ENCODE results near the gene URM1.
"Not testable (repeated sequence)": the region's sequence is repeated elsewhere in the genome, so short reads cannot be mapped to it uniquely, and the experiment has no call there.

Gene URM1

GRCh38 chr9:128370752-128371629, at the start of gene URM1:
TSS of gene URM1 (plus strand) at chr9:128371374. CDS start at chr9:128371381, 7 bp downstream.
- peak; percentile 99 for DNase-seq (ENCODE audit: low spot score)

DNA sequence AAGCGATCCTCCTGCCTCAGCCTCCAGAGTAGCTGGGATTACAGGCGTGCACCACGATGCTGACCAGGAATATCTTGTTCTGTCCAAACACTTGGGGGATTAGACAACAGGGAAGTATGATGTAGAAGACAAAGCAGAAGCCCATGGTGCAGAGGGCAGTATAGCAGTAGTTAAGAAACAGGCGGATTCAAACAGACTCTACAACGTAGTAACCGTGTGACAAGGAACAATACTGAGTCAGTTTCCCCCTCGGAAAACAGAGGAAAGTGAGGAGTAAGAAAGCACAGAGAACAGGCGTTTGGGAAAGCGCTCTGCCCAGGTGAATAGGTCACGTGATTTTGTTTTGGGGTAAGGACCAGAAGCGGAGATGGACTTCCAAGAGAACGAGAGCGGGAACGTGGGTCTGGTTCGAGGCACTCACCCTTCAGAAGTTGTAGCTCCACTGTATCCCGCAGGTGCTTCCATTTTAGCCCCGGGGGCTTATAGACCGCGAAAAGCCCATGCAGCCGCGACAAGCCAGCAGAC, 49.2 kb upstream of the URM1 start:
- DNase-seq (ENCODE audit: low spot score): no peak

DNA sequence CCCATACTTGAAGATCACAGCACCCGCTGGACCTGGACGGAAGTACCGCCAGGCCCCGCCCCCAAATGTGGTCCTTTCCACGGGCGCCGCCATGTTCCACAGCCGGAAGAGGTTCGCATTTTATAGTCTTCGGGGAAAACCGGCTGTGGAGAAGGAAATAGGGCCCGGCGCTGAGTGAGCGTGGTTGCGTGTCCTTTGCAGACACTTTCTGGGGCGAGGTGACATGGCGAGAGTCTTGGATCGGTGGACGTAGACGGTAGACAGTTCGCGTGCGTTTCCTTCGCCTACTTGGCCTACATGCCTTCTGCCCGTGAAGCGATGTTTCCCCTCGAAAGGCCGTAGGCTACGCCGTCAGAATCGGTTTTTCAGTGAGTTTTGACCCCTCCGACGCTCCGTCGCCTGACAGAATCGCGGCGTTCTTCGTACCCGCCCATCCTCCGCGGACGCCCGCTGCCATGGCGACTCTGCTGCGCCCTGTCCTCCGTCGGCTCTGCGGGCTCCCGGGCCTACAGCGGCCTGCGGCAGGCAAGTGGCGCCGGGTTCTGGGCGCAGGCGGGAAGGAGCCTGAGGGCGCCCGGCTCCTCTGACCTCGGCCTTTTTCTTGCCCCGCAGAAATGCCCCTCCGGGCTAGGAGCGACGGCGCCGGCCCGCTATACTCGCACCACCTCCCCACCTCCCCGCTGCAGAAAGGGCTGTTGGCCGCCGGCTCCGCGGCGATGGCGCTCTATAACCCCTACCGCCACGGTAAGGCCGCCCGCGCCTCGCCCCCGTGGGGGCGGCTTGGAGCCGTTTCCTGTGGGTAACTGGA, 48.6 kb upstream of the URM1 start, which contains the start of the genes COQ4 and TRUB2:
TSS of gene COQ4 (plus strand) at position 436 of the 808 bp plus-strand sequence. CDS start at position 456, 20 bp downstream.
TSS of gene TRUB2 (minus strand) at position 44 of the 808 bp plus-strand sequence. CDS start at position 5, 39 bp downstream.
- DNase-seq (ENCODE audit: low spot score): peak; percentile 96

- no peak for DNase-seq (ENCODE audit: low spot score)
These were observed 47.9 kb upstream of the URM1 start for GRCh38 chr9:128323212-128323730.

DNA sequence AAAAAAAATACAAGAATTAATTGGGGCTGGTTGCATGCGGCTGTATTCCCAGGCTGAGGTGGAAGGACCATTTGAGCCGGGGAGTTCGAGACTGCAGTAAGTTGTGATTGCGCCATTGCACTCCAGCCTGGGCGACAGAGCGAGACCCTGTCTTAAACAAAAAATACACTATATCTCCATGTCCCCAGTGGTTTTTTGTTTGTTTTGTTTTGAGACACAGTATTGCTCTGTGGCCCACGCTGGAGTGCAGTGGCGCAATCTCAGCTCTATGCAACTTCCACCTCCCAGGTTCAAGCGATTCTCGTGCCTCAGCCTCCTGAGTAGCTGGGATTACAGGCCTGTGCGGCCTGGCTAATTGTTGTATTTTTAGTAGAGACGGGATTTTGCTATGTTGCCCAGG, 47.4 kb upstream of the URM1 start:
- no peak for DNase-seq (ENCODE audit: low spot score)

DNA sequence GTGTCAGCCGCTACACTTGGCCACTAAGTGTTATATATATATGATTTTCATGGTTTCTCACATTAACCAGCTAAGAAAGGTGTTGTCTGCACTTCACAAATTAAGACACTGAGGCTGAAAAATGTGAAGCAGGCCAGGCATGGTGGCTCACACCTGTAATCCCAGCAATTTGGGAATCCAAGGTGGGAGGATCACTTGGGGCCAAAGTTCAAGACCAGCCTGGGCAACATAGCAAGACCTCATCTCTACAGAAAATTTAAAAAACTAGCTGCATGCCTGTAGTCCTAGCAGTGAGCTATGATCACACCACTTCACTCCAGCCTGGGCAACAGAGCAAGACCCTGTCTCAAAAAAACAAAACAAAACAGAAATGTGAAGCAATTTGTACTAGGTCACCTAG, 46.8 kb upstream of the URM1 start:
- DNase-seq (ENCODE audit: low spot score): no peak

GRCh38 chr9:128325629-128326028, 45.5 kb upstream of the URM1 start:
- no peak for DNase-seq (ENCODE audit: low spot score)

DNA sequence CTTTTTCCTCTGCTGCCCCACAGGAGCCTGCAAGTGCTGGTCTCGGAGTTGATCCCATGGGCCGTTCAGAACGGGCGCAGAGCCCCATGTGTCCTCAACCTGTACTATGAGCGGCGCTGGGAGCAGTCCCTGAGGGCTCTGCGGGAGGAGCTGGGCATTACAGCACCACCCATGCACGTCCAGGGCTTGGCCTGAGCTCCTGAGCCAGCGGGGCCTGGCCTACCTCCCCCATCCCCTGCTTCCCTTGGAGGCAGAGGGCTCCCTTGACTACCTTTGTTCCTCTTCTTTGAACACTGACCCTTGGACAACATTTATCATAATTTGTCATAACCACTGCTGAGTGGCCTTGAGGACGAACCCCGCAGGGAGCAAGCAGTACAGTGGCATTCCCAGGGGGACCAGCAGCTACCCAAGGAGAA, 37.7 kb upstream of the URM1 start:
- DNase-seq (ENCODE audit: low spot score): no peak

- no peak for DNase-seq (ENCODE audit: low spot score)
These were observed 36.0 kb upstream of the URM1 start for GRCh38 chr9:128335161-128335560.

DNA sequence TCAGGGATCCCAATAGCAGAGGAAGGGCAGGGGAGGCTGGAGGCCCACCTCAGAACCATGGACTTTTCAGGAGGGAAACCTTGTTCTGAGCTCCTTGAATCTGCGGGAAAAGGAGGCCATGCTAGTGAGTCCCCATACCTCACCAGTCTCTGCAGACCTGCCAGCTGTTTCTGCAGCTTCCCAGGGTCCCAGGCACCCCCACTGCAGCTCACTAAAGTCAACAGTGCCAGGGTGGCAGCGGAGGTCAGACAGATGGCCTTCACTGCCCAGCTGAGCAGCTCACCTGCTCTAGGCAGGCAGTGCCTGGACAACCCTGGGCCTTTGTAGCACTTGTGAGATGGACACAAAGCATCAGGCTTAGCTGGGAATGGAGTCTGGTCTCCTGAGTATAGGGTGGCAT, 35.3 kb upstream of the URM1 start:
- DNase-seq (ENCODE audit: low spot score): no peak

DNA sequence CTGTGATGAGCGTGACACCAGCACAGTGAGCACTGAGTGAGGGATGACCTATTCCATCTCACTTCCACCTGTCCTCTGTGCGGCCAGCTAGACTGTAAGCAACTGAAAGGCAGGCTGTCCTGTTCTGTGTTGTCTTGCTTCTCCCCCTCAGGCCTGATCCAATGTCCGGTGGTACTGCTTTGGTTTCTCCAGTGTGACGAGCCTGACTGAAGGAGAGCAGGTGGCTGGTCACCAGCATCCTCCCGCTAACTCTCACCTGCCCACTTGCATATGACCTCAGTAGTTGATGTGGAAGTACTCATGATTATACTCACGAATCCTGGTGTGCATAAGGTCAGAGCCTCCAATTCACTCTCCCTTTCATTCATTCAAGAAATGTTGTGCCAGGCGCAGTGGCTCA, 33.2 kb upstream of the URM1 start:
- DNase-seq (ENCODE audit: low spot score): no peak

GRCh38 chr9:128338852-128339614, 32.1 kb upstream of the URM1 start:
- not testable (repeated sequence) for DNase-seq (ENCODE audit: low spot score)

DNA sequence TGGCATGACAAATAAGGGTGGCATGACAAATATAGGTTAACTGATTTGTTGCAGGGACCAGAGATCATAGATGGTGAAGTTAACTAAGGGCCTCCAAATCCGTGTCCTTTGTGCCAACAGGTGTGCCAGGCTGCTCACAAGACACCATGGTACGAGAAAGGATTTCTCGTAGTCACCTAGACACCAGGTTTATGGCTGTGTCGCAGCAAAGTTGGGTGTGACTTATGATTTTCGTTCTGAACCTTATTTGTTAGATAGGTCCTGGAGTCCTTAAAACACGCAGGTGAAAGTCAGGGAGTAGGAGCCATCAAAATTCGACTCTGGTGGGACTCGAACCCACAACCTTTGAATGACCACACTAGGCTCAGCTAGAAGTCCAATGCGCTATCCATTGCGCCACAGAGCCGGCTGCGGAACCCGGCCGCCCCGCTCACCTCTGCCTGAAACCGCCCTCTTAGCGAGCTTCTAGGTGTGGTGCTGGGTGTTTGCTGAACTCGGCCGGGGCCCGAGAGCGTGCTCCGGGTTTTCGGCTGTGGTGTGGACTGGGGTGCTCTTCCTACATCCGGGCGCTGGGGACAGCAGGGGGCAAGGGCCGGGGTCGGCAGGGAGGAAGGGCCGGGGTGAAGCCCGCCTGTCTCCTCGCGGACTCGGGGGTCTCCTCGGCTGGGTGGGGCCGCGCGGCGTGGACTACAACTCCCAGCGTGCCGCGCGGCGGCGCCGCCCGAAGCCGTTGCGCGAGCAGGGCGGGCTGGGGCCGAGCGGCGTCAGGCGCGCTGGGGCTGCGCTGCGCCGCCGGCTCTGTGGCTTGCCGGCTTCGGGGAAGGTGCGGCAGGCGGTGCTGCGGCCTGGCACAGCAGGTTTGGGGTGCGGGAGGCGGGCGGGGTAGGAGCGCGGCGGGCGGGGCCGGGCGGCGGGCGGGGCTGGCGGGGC, 31.1 kb upstream of the URM1 start, which contains the start of gene SLC27A4:
TSS of gene SLC27A4 (plus strand) at position 767 of the 930 bp plus-strand sequence. CDS start 2,606 bp downstream, outside the sequence.
- DNase-seq (ENCODE audit: low spot score): peak; percentile 88

DNA sequence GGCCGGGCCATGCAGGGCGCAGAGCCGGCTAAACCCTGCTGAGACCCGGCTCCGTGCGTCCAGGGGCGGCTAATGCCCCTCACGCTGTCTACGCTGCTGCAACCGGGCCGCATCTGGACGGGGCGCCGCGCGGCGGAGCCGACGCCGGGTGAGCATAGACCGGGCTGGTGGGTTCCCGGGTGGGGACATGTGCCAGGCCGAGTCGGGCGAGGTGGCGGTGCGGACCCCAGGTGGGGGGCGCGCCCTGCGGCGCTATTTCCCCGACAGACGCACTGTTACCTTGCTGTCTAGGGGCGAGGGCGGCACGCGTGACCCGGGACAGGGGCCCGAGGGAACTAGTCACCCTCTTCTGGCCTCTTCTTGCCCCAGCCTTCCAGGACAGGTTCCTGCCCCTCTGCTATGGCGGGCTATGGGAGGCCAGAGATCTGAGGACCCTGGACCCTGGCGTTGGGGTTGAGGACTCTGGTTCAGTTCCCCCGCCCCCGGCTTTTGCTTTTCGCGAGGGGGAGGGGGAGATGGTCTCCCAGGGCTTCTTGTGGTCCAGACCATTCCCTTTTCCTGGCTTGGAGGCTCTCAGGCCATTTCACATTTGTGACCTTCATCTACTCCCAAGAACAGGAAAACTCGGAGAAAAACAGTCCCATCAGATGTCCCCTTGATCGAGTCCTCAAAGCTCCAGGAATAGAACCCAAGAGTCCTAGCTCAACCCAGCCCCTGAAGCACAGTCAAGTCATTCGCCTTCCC, 30.3 kb upstream of the URM1 start:
- DNase-seq (ENCODE audit: low spot score): peak; percentile 49

GRCh38 chr9:128341435-128341849, 29.7 kb upstream of the URM1 start:
- DNase-seq (ENCODE audit: low spot score): peak; percentile 91

- no peak for DNase-seq (ENCODE audit: low spot score)
These were observed 28.0 kb upstream of the URM1 start for GRCh38 chr9:128342971-128343680.

- DNase-seq (ENCODE audit: low spot score): no peak
These were observed 27.3 kb upstream of the URM1 start for GRCh38 chr9:128343855-128344254.

DNA sequence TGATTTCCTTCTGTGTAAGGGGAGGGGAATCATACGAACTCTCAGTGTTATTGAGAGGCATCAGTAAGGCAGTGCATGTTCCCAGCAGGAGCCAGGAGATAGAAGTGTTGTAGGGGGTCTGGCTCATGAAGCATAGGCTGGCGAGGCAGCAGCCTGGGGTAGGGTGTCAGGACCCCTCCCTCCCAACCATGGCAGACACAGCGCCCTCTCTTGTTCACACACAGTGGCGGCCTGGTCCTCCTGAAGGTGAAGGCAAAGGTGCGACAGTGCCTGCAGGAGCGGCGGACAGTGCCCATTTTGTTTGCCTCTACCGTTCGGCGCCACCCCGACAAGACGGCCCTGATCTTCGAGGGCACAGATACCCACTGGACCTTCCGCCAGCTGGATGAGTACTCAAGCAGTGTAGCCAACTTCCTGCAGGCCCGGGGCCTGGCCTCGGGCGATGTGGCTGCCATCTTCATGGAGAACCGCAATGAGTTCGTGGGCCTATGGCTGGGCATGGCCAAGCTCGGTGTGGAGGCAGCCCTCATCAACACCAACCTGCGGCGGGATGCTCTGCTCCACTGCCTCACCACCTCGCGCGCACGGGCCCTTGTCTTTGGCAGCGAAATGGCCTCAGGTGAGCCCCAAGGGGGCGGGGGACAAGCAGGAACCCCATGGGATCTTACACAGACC, 26.1 kb upstream of the URM1 start:
- DNase-seq (ENCODE audit: low spot score): no peak

All from HuH-7.5 (cell line).